Neutrophil (primary cell): ENCODE data around the gene LUC7L3.

Experiments
- H3K27ac ChIP-seq: fragments of 200-600 bp; sonication (generic); 2 replicates; pipeline ENCODE4 v1.5.1; 2016; ENCODE audit warnings: mild to moderate bottlenecking, moderate library complexity
- H3K27me3 ChIP-seq: fragments of 200-600 bp; sonication (generic); 2 replicates; pipeline ENCODE4 v1.6.0; 2016; ENCODE audit warnings: mild to moderate bottlenecking
- H3K36me3 ChIP-seq: fragments of 200-600 bp; sonication (generic); 2 replicates; pipeline ENCODE4 v1.5.1; 2017
- H3K4me1 ChIP-seq, 2 experiments: fragments of 200-600 bp in 1 of 2; sonication (generic) in 1 of 2; 1 replicate in 1 of 2; 2 replicates in 1 of 2; pipeline versions ENCODE4 v1.5.1 to v1.6.1; 2013 to 2016; ENCODE audit warnings: low read depth in 1 of 2, low read length in 1 of 2, mild to moderate bottlenecking in 1 of 2, moderate library complexity in 1 of 2; ENCODE audit not compliant: control insufficient read depth in 1 of 2, insufficient read depth in 1 of 2
- H3K4me3 ChIP-seq, 2 experiments: fragments of 200-600 bp in 1 of 2; sonication (generic) in 1 of 2; 1 replicate in 1 of 2; 2 replicates in 1 of 2; pipeline ENCODE4 v1.5.1; 2013 to 2016; ENCODE audit warnings: low read depth in 1 of 2, low read length in 1 of 2, mild to moderate bottlenecking in 1 of 2, moderate library complexity in 1 of 2
- H3K9me3 ChIP-seq: fragments of 200-600 bp; sonication (generic); 2 replicates; pipeline ENCODE4 v1.5.1; 2016
- TF ChIP-seq, protein P1 (sequence below): fragments of 200-600 bp; sonication (generic); IDR thresholded peaks from 2 replicates; pipeline ENCODE4 v1.5.1; 2016; ENCODE audit warnings: antibody characterized with exemption

The LUC7L3 gene, protein sequence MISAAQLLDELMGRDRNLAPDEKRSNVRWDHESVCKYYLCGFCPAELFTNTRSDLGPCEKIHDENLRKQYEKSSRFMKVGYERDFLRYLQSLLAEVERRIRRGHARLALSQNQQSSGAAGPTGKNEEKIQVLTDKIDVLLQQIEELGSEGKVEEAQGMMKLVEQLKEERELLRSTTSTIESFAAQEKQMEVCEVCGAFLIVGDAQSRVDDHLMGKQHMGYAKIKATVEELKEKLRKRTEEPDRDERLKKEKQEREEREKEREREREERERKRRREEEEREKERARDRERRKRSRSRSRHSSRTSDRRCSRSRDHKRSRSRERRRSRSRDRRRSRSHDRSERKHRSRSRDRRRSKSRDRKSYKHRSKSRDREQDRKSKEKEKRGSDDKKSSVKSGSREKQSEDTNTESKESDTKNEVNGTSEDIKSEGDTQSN

DNA sequence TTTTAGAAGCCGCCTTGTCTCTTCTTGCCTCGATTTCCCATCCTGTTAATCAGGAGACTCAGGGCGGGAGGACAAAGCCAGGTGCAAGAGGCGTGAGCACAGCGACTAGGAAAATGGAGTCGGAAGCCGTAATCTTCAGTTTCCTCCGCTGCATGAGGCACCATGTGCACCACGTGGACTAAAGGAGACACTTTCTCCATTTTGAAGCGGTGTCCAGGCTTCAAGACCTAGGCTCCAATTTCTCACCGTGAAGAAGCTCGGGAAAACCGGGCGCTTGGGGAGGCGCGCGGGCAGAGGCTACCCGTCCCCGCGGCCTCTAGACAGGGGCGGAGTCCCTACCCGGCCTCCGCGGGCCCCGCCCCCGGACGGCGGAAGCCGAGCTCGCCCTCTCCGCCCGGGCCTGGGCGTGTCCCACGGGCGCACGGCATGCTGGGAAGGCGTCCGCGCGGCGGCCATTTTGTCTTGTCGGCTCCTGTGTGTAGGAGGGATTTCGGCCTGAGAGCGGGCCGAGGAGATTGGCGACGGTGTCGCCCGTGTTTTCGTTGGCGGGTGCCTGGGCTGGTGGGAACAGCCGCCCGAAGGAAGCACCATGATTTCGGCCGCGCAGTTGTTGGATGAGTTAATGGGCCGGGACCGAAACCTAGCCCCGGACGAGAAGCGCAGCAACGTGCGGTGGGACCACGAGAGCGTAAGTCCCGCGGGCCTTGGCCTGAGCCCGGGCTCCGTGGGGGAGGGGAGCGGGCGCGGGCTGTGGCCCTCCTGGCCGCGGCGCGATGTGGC is at the start of gene LUC7L3:
Gene LUC7L3, plus strand, starts transcription at position 460 of the 780 bp plus-strand sequence. Its CDS starts 130 bp downstream, at position 590.
- Histone ChIP-seq H3K36me3 (no peaks in the 10 kb centered on the region), H3K27ac (peak within 1 kb of the TSS; percentile 91), H3K9me3 (no peaks in the 10 kb centered on the region), H3K27me3 (no peaks in the 10 kb centered on the region), H3K4me3 (peak within 1 kb of the TSS; percentile 87 to 88), H3K4me1 (peaks cover 43 to 52% of the 10 kb centered on the region in 2 experiments)
- TF ChIP-seq, protein P1, sequence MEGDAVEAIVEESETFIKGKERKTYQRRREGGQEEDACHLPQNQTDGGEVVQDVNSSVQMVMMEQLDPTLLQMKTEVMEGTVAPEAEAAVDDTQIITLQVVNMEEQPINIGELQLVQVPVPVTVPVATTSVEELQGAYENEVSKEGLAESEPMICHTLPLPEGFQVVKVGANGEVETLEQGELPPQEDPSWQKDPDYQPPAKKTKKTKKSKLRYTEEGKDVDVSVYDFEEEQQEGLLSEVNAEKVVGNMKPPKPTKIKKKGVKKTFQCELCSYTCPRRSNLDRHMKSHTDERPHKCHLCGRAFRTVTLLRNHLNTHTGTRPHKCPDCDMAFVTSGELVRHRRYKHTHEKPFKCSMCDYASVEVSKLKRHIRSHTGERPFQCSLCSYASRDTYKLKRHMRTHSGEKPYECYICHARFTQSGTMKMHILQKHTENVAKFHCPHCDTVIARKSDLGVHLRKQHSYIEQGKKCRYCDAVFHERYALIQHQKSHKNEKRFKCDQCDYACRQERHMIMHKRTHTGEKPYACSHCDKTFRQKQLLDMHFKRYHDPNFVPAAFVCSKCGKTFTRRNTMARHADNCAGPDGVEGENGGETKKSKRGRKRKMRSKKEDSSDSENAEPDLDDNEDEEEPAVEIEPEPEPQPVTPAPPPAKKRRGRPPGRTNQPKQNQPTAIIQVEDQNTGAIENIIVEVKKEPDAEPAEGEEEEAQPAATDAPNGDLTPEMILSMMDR: peak; percentile 10

DNA sequence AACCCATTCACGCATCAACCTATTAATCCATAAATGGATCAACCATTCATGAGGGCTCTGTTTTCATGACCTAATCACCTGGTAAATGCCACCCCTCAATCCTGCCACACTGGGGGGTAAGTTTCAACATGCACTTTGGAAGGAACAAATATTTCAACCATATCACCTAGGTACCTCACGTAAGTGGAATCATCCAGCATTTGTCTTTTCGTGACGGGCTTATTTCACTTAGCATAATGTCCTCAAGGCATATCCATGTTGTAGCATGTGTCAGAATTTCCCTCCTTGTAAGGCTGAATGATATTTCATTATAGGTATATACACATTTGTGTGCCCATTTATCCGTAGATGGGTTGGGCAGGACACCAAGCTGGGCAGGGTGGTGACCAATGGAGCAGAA is 47.3 kb upstream of the LUC7L3 start:
- H3K4me3 ChIP-seq: no peak overlapping the region
- H3K27ac ChIP-seq: no peak overlapping the region
- H3K9me3 ChIP-seq: no peaks in the 10 kb centered on the region
- no peaks in the 10 kb centered on the region for H3K4me1 ChIP-seq
- TF ChIP-seq, protein P1: no peak
- no peaks in the 10 kb centered on the region for H3K27me3 ChIP-seq
- no peaks in the 10 kb centered on the region for H3K36me3 ChIP-seq

DNA sequence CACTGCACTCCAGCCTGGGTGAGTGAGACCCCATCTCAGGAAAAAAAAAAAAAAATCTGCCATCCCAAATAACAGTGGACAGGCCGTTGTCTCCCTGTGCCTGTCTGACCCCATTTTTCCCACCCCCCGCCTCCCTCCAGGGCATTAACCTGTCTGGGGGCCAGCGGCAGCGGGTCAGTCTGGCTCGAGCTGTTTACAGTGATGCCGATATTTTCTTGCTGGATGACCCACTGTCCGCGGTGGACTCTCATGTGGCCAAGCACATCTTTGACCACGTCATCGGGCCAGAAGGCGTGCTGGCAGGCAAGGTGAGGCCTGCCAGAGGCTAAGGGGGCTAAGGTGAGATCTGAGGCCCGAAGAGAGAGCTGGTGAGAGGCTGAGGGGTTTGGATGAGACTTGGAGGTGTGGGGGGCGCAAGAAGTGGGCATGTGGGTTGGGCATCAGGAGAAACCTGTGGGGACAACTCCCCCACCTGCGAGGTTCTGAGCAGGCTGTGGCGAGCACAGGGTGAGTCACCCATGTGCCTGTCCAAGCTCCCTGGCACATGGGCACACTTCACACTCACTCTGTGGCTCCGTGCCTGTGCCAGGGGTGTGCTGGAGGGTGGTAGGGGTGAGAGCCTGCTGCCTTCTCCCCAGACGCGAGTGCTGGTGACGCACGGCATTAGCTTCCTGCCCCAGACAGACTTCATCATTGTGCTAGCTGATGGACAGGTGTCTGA is 46.4 kb upstream of the LUC7L3 start:
- Histone ChIP-seq H3K27ac (no peak overlapping the region), H3K36me3 (no peaks in the 10 kb centered on the region), H3K4me3 (no peak overlapping the region), H3K4me1 (no peaks in the 10 kb centered on the region), H3K27me3 (no peaks in the 10 kb centered on the region), H3K9me3 (no peaks in the 10 kb centered on the region)
- TF ChIP-seq, protein P1: no peak

DNA sequence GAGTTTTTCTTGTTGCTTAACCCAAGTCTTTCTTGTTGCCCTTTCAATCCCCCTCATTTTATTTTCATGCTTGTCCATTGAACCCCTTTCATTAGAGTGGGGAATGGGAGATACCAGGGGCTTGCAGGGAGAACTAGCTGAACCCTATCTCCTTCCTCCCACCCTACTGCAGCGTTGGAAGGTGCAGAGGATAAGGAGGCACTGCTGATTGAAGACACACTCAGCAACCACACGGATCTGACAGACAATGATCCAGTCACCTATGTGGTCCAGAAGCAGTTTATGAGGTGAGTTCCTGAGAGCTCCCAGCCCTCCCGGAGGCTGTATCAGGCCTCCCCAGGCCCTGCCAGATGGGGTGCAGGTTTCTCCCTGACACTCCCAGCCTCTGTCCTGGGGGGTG is 44.2 kb upstream of the LUC7L3 start:
- Histone ChIP-seq H3K9me3 (no peaks in the 10 kb centered on the region), H3K27me3 (peaks cover 5% of the 10 kb centered on the region), H3K27ac (no peak overlapping the region), H3K4me3 (no peak overlapping the region), H3K4me1 (no peaks in the 10 kb centered on the region), H3K36me3 (no peaks in the 10 kb centered on the region)
- TF ChIP-seq, protein P1: no peak

DNA sequence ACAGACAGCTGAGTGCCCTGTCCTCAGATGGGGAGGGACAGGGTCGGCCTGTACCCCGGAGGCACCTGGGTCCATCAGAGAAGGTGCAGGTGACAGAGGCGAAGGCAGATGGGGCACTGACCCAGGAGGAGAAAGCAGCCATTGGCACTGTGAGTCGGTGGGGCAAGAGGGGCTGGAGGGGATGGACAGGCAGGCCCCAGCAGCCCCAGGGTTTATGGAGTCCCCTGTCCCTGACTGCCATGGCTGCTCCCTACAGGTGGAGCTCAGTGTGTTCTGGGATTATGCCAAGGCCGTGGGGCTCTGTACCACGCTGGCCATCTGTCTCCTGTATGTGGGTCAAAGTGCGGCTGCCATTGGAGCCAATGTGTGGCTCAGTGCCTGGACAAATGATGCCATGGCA is 43.8 kb upstream of the LUC7L3 start:
- peaks cover 9% of the 10 kb centered on the region for H3K27me3 ChIP-seq
- H3K4me1 ChIP-seq: no peaks in the 10 kb centered on the region
- H3K4me3 ChIP-seq: no peak overlapping the region
- no peaks in the 10 kb centered on the region for H3K36me3 ChIP-seq
- no peak overlapping the region for H3K27ac ChIP-seq
- H3K9me3 ChIP-seq: no peaks in the 10 kb centered on the region
- TF ChIP-seq, protein P1: no peak
